ENCODE results near the gene CTNNA3. TPM values are rescaled to one million over a fixed set of nuclear protein-coding genes. Genes with fewer than 3 reads are reported as not detected.

The CTNNA3 gene
- total RNA-seq, 1 experiment from 2014 or later, result 0.32 TPM

DNA sequence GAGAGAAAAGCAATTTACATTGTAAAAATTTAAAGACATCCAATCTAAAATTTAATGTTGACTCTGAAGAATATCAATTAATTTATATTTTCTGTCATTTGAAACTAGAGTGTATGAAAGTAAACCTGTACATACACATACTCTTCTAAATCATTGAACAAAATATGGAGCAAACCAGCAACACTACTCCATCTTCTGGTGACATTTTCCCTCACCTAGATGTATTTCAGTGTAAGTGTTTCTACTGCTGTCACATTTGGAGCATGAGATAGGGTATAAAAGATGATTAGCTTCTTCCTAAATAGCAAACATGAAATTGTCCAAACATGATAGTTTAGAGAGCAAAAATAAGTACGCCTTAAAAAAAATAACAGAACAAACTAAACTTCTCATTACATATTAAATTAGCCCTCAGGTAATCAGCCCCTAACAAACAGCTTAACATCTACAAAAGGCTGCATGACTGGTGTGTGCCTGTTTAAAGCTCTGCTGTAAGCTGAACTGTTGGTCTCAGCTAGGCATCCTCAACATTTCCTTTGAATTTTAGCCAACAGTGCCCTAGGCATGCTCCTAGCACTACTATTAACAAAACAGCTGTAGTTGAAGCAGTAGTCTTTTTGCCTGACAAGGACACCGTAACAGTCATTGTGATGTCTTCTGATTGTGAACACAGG, 189.8 kb downstream of the CTNNA3 start:
- Histone ChIP-seq H3K79me2 (ENCODE audit: insufficient read depth, low read length) (no peaks in the 10 kb centered on the region), H3K9me2 (ENCODE audit: insufficient read depth) (no peaks in the 10 kb centered on the region), H3K36me3 (ENCODE audit: control insufficient read depth in 1 of 2, insufficient read depth in 2 of 2, low read length in 2 of 2) (no peaks in the 10 kb centered on the region), H4K20me1 (ENCODE audit: insufficient read depth) (no peaks in the 10 kb centered on the region), H3K4me1 (ENCODE audit: control insufficient read depth in 1 of 2, insufficient read depth in 2 of 2, low read length in 2 of 2) (no peaks in the 10 kb centered on the region), H3K4me3 (replicated peaks in 1 of 2; ENCODE audit: low read depth in 1 of 2, low read length in 2 of 2) (no peak overlapping the region), H3K27me3 (ENCODE audit: insufficient read depth, low read length) (no peaks in the 10 kb centered on the region), H3K27ac (ENCODE audit: low read depth, low read length) (no peak overlapping the region), H2AFZ (ENCODE audit: low read depth, low read length, poor library complexity, severe bottlenecking) (no peak overlapping the region), H3K9ac (ENCODE audit: low read length) (no peak overlapping the region), H3K4me2 (ENCODE audit: low read length) (no peak overlapping the region), H3K9me3 (ENCODE audit: control insufficient read depth in 1 of 2, insufficient read depth in 1 of 2, low read depth in 1 of 2, low read length in 2 of 2) (no peaks in the 10 kb centered on the region)
- no peak for DNase-seq (ENCODE audit: low read depth, low spot score)
- no peak for TF ChIP-seq FOSL1 (IDR thresholded peaks at IDR 0.05; ENCODE audit: low read depth)
- TF ChIP-seq CEBPB (IDR thresholded peaks at IDR 0.05; ENCODE audit: low read depth), result no peak
- no peak for TF ChIP-seq POLR2AphosphoS5 (IDR thresholded peaks at IDR 0.05; ENCODE audit: low read depth, low read length)
- no peak for TF ChIP-seq EZH2phosphoT487 (IDR thresholded peaks at IDR 0.05; ENCODE audit: borderline replicate concordance)
- TF ChIP-seq, protein P1, sequence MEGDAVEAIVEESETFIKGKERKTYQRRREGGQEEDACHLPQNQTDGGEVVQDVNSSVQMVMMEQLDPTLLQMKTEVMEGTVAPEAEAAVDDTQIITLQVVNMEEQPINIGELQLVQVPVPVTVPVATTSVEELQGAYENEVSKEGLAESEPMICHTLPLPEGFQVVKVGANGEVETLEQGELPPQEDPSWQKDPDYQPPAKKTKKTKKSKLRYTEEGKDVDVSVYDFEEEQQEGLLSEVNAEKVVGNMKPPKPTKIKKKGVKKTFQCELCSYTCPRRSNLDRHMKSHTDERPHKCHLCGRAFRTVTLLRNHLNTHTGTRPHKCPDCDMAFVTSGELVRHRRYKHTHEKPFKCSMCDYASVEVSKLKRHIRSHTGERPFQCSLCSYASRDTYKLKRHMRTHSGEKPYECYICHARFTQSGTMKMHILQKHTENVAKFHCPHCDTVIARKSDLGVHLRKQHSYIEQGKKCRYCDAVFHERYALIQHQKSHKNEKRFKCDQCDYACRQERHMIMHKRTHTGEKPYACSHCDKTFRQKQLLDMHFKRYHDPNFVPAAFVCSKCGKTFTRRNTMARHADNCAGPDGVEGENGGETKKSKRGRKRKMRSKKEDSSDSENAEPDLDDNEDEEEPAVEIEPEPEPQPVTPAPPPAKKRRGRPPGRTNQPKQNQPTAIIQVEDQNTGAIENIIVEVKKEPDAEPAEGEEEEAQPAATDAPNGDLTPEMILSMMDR (IDR thresholded peaks at IDR 0.05 in 2 of 3, conservative IDR thresholded peaks at IDR 0.05 in 1 of 3; ENCODE audit: borderline replicate concordance in 1 of 3, insufficient read depth in 1 of 3, low read depth in 2 of 3, low read length in 2 of 3), result 0 out of 6 replicates have a peak, but pooled peaks of 1 of the 3 experiments have one; percentile 7
- TF ChIP-seq POLR2A (IDR thresholded peaks at IDR 0.05; ENCODE audit: borderline replicate concordance, extremely low read depth, insufficient read depth, insufficient read length), result no peak
- peak; percentile 42 for TF ChIP-seq RAD21 (IDR thresholded peaks at IDR 0.05; ENCODE audit: low read depth)
- TF ChIP-seq JUND (IDR thresholded peaks at IDR 0.05), result no peak
- TF ChIP-seq, protein P2, sequence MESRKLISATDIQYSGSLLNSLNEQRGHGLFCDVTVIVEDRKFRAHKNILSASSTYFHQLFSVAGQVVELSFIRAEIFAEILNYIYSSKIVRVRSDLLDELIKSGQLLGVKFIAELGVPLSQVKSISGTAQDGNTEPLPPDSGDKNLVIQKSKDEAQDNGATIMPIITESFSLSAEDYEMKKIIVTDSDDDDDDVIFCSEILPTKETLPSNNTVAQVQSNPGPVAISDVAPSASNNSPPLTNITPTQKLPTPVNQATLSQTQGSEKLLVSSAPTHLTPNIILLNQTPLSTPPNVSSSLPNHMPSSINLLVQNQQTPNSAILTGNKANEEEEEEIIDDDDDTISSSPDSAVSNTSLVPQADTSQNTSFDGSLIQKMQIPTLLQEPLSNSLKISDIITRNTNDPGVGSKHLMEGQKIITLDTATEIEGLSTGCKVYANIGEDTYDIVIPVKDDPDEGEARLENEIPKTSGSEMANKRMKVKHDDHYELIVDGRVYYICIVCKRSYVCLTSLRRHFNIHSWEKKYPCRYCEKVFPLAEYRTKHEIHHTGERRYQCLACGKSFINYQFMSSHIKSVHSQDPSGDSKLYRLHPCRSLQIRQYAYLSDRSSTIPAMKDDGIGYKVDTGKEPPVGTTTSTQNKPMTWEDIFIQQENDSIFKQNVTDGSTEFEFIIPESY (IDR thresholded peaks at IDR 0.05; ENCODE audit: extremely low read depth, insufficient replicate concordance, low read length), result no peak
- no peak for TF ChIP-seq TCF7L2 (IDR thresholded peaks at IDR 0.05; ENCODE audit: borderline replicate concordance, extremely low read depth, insufficient read depth, insufficient read length)
- TF ChIP-seq, protein P3, sequence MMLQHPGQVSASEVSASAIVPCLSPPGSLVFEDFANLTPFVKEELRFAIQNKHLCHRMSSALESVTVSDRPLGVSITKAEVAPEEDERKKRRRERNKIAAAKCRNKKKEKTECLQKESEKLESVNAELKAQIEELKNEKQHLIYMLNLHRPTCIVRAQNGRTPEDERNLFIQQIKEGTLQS (IDR thresholded peaks at IDR 0.05), result no peak
- TF ChIP-seq SIN3A (IDR thresholded peaks at IDR 0.05; ENCODE audit: low read depth), result no peak
- no peak for TF ChIP-seq CBX3 (IDR thresholded peaks at IDR 0.05; ENCODE audit: low read depth)
- ChIA-PET RAD21 (ENCODE audit: low non-redundant PET in 1 of 2, low total read pairs in 2 of 2, uncharacterized antibody in 2 of 2, unreplicated experiment in 2 of 2) (no interaction called here), POLR2A (no interaction called here), CTCF (interaction anchor here (1.2 kb wide), 1 partner anchor 15 kb away, joined by 3 read pairs; no protein-coding TSS in a partner anchor)
- intact Hi-C loops (cut with micrococcal nuclease), result no loop called here
- no TSS peak for BruUV-seq (replicated peaks)
- no peak for ATAC-seq
